Measurements from ENCODE around the gene EOLA1.
A peak's percentile ranks its signal among the peaks of the same experiment; 100 is the strongest.
"Not testable (repeated sequence)": the region's sequence is repeated elsewhere in the genome, so short reads cannot be mapped to it uniquely, and the experiment has no call there.

The EOLA1 gene

DNA sequence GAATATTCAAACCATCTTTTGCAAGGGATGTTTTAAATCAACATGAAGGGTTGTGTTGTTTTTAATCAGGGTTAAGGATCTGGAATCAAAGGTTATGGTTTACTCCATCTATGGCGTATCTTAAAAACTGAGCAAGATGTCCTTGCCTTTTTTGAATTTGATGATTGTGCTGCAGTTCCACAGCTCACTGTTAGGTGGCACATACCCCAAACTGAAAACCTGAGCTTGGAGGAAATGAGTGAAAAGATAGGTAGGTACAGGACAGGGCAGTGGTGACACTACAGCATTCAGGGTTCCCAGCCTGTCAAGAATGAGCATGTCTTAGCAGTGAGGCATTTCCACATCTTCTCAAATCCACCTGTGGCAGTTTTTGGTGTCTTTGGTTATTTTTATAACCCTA, 13.1 kb upstream of the EOLA1 start:
- TF ChIP-seq, protein P1, sequence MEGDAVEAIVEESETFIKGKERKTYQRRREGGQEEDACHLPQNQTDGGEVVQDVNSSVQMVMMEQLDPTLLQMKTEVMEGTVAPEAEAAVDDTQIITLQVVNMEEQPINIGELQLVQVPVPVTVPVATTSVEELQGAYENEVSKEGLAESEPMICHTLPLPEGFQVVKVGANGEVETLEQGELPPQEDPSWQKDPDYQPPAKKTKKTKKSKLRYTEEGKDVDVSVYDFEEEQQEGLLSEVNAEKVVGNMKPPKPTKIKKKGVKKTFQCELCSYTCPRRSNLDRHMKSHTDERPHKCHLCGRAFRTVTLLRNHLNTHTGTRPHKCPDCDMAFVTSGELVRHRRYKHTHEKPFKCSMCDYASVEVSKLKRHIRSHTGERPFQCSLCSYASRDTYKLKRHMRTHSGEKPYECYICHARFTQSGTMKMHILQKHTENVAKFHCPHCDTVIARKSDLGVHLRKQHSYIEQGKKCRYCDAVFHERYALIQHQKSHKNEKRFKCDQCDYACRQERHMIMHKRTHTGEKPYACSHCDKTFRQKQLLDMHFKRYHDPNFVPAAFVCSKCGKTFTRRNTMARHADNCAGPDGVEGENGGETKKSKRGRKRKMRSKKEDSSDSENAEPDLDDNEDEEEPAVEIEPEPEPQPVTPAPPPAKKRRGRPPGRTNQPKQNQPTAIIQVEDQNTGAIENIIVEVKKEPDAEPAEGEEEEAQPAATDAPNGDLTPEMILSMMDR (IDR thresholded peaks at IDR 0.05; ENCODE audit: low read depth, low read length): peak; percentile 42
- DNase-seq: no peak

DNA sequence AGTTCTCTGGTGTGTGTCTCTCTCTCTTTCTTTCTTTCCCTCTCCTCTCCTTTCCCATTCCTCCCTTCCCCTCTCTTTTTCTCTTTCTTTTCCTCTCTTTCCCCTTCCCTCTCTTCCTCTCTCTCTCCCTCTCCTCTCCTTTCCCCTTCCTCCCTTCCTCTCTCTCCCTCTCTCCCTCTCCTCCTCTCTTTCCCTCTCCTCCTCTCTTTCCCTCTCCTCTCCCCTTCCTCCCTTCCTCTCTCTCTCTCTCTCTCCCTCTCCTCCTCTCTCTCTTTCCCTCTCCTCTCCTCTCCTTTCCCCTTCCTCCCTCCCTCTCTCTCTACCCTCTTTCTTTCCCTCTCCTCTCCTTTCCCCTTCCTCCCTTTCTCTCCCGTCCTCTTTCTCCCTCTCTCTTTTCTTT, 12.4 kb upstream of the EOLA1 start:
- no peak for DNase-seq
- Histone ChIP-seq H3K27ac (no peak overlapping the region), H3K27me3 (ENCODE audit: insufficient read depth, low read depth, severe bottlenecking) (no peaks in the 10 kb centered on the region), H3K9me3 (ENCODE audit: severe bottlenecking) (no peaks in the 10 kb centered on the region), H3K4me3 (ENCODE audit: low read depth, low read length) (no peak overlapping the region), H3K36me3 (no peaks in the 10 kb centered on the region)
- TF ChIP-seq, protein P1 (IDR thresholded peaks at IDR 0.05; ENCODE audit: low read depth, low read length): no peak

More for the DNA sequence above, 13.1 kb upstream of the EOLA1 start:
- no peak overlapping the region for H3K4me3 ChIP-seq (ENCODE audit: low read depth, low read length)
- no peak overlapping the region for H3K27ac ChIP-seq
- H3K9me3 ChIP-seq (ENCODE audit: severe bottlenecking): no peaks in the 10 kb centered on the region
- H3K36me3 ChIP-seq: no peaks in the 10 kb centered on the region
- H3K27me3 ChIP-seq (ENCODE audit: insufficient read depth, low read depth, severe bottlenecking): no peaks in the 10 kb centered on the region

DNA sequence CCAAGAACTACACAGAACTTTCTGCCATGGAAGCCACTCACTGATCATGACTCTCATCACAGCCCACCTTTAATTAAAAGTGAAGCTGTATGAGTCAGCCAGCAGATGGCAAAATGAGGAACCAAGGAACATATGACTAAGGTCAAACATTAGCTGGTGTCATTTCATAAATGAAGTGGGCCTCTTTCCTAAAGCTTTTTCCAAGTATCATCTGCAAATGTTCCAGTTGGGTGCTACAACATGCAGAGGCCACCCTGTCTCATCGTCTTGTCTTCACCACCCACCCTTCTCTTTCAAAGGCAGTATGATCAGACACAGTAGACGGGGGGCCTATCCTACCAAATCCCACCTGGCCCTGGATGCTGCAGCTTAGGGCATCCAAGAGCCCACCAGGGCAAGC, 9.2 kb upstream of the EOLA1 start:
- H3K9me3 ChIP-seq (ENCODE audit: severe bottlenecking): no peaks in the 10 kb centered on the region
- H3K27me3 ChIP-seq (ENCODE audit: insufficient read depth, low read depth, severe bottlenecking): no peaks in the 10 kb centered on the region
- DNase-seq: no peak
- TF ChIP-seq, protein P1 (IDR thresholded peaks at IDR 0.05; ENCODE audit: low read depth, low read length): no peak
- no peaks in the 10 kb centered on the region for H3K36me3 ChIP-seq
- no peak overlapping the region for H3K27ac ChIP-seq
- no peak overlapping the region for H3K4me3 ChIP-seq (ENCODE audit: low read depth, low read length)

DNA sequence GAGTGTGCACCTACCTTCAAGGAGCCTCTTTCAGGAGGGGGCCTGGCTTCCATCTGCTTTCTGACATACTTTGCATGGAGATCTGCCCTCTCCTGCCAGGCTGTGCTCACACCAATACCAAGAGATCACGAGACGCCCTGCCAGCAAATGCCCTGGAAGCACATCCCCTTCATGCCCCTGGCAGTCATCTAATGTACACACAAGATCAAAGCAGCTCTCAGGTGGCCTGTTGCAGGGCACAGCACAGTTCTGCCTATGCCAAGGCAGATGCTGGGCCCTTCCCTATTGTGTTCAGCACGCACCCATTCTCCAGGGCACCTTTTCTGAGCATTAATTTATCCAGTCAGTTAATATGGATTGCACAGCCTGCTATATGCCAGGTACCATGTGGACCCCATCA, 7.9 kb upstream of the EOLA1 start:
- DNase-seq; H3K9me3 ChIP-seq (ENCODE audit: severe bottlenecking); H3K36me3 ChIP-seq; H3K27ac ChIP-seq; H3K4me3 ChIP-seq (ENCODE audit: low read depth, low read length); H3K27me3 ChIP-seq (ENCODE audit: insufficient read depth, low read depth, severe bottlenecking): not testable (repeated sequence)

DNA sequence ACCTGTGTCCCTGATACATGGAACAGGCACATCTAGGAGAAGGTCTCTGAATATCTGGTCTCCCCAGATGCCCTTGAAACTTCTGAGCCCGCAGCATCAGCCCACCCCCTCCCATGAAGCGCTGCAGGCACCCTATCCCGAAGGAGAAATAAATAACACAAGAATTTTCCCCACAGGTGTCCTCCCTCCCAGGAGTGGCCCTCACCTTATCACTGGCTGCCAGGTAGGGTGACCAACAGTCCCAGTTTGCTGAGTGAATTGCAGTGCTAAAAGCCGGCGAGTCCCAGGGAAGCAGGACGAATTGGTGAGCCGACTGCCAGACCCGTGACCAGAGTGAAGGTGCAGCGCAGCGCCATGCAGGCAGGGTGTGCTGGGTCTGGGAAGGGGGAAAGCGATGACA, 6.8 kb upstream of the EOLA1 start:
- H3K27me3 ChIP-seq (ENCODE audit: insufficient read depth, low read depth, severe bottlenecking); H3K27ac ChIP-seq; H3K9me3 ChIP-seq (ENCODE audit: severe bottlenecking); H3K4me3 ChIP-seq (ENCODE audit: low read depth, low read length); H3K36me3 ChIP-seq; DNase-seq: not testable (repeated sequence)

DNA sequence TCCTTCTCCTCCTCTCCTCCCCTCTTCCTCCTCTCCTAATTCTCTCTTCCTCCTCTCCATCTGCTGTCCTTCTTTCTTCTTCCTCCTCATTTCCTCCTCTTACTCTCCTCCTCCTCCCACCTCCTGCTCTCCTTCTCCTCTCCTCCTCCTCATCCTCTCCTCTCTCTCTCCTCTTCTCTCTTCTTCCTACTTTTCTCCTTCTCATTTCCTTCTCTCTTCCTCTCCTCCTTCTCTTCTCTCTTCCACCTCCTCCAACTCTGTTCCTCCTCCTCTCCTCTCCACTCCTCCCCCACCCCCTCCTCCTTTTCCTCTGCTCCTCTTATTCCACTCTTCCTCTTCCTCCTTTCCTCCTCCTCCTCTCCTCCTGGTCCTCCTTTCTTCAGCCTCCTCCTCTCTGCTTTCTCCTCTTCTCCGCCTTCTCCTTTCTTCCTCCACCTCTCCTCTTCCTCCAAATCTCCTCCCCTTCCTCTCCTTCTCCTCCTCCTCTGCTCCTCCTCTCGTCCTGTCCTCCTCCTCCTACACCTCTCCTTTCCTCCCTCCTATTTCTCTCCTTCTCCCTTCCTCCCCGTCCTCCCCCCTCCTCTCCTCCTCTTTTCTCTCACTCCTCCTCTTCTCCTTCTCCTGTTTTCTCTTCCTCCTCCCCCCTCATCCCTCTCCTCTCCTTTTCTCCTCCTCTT, 5.7 kb upstream of the EOLA1 start:
- H3K27me3 ChIP-seq (ENCODE audit: insufficient read depth, low read depth, severe bottlenecking); H3K4me3 ChIP-seq (ENCODE audit: low read depth, low read length); H3K9me3 ChIP-seq (ENCODE audit: severe bottlenecking); H3K36me3 ChIP-seq; H3K27ac ChIP-seq; DNase-seq: not testable (repeated sequence)

DNA sequence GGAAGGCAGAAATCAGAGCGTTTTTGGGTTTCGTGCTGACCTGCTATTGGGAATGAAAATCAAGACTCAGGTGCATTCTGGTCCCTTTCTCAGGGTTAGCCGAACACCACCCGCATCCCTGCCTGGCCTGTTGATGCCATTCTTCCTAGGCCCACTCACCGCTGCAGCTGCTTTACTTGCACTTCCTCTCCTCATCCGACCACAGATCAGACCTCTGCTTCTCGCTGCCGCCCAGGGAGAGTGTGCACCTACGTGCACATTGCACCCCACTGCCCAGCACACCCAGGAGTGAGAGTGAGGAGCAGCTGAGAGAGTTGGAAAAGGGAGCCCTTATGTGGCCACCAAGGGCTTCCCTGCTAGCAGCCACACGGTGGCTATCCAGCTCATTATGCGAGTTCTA, 3.3 kb upstream of the EOLA1 start:
- not testable (repeated sequence) for DNase-seq; H3K9me3 ChIP-seq (ENCODE audit: severe bottlenecking); H3K27me3 ChIP-seq (ENCODE audit: insufficient read depth, low read depth, severe bottlenecking); H3K27ac ChIP-seq; H3K4me3 ChIP-seq (ENCODE audit: low read depth, low read length); H3K36me3 ChIP-seq
